ENCODE measurements around the gene DLK1.

DNA sequence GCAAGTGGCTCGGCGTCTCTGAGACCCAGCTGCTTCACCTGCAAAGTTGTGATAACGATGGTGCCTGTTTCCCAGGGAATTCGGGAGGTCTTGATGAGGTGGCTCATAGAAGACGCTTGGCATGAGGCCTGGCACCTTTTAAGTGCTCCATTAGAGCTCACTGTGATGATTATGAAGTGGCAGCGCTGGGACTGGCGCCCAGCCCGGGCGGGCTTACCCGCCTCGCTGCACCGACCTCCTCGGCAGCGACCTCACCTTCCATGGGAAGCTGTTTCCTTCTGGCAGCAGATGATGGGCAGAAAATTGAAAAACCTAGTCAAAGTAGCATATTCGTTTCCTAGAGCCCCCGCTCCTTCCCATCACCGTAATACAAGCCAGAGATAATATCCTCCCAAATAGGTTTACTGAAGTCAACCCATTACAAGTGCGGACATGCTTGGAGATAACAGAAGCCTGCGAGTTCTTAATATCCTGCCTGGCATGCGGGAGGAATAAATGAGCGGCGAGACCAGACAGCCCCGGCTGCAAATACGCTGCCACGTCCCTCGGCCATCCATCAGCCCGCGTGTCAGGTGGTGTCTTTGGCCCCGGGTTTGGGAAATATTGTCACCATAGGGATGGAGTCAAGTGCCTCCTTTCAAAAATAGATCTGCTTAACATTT lies 35.2 kb upstream of the DLK1 start:
- TF ChIP-seq, protein P1, sequence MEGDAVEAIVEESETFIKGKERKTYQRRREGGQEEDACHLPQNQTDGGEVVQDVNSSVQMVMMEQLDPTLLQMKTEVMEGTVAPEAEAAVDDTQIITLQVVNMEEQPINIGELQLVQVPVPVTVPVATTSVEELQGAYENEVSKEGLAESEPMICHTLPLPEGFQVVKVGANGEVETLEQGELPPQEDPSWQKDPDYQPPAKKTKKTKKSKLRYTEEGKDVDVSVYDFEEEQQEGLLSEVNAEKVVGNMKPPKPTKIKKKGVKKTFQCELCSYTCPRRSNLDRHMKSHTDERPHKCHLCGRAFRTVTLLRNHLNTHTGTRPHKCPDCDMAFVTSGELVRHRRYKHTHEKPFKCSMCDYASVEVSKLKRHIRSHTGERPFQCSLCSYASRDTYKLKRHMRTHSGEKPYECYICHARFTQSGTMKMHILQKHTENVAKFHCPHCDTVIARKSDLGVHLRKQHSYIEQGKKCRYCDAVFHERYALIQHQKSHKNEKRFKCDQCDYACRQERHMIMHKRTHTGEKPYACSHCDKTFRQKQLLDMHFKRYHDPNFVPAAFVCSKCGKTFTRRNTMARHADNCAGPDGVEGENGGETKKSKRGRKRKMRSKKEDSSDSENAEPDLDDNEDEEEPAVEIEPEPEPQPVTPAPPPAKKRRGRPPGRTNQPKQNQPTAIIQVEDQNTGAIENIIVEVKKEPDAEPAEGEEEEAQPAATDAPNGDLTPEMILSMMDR (IDR thresholded peaks at IDR 0.05; ENCODE audit: low read length) = no peak
- no peak for TF ChIP-seq EZH2 (optimal IDR thresholded peaks at IDR 0.05; ENCODE audit: low read depth, low read length)
- no peak for TF ChIP-seq EZH2phosphoT487 (IDR thresholded peaks at IDR 0.05; ENCODE audit: low read length)
